HG03025 (cell line): ENCODE results near the gene CMTM7.
A peak's percentile ranks its signal among the peaks of the same experiment; 100 is the strongest.

Experiments used
- ATAC-seq: cut with Tn5 transposase; IDR thresholded peaks from one replicate; pipeline ENCODE4 v1.9.1; 2021; ENCODE audit warnings: mild to moderate bottlenecking, moderate library complexity; ENCODE audit not compliant: unreplicated experiment, low FRiP score

Gene CMTM7

DNA sequence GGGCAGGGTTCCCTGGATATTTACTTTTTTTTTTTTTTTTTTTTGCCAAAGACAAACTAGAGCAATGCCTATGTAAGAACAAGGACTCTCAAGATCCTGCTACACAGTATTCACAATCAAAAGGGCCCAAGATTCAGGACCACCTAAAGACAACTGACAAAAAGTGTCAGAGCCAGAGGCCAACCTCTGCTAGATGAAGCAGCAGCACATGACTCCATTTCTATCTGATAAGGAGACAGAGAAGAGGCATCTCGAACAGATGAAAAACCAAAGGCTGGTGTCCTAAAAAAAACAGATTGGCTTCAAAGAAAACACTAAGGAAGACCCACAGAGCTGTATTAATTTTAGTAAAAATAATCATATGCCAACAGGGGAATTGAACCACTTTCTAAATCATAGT is 91.0 kb downstream of the CMTM7 start:
- ATAC-seq = no peak

DNA sequence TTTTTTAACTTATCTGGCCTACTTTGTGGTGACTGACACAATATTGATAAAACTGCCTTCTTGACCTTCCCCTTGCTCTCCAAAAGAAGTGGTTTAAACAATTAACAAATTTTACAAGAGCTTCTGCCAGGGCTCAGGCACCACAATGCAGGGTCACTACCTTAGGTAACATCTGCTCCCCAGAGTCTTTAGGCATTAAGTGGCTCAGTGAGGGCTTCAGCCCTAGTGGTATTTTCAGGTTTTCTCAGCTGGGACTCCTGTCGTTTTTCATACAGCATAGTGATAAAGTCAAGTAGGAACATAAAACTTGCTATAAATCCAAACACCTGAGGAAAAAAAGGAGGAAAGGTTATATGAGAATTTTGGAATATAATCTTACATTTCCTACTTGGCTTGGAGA is 92.1 kb downstream of the CMTM7 start:
- no peak for ATAC-seq

DNA sequence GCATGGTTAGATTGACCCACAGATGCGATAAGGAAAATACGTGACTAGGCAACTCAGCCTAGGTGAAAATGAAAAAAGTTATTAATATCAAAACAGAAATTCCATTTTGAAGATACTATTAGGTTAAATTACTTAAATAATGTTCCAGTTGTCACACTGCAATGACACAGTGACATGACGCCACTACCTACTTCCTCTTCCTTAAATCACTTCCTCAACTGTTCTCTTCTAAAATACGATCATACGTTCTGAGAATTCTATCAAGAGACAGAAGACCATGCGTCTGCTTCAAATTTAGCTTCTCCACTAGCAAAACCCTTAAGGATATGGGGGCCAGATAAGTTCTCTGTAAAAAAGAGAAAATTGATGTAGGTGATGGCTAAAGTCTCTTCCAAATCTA is 92.8 kb downstream of the CMTM7 start:
- no peak for ATAC-seq

DNA sequence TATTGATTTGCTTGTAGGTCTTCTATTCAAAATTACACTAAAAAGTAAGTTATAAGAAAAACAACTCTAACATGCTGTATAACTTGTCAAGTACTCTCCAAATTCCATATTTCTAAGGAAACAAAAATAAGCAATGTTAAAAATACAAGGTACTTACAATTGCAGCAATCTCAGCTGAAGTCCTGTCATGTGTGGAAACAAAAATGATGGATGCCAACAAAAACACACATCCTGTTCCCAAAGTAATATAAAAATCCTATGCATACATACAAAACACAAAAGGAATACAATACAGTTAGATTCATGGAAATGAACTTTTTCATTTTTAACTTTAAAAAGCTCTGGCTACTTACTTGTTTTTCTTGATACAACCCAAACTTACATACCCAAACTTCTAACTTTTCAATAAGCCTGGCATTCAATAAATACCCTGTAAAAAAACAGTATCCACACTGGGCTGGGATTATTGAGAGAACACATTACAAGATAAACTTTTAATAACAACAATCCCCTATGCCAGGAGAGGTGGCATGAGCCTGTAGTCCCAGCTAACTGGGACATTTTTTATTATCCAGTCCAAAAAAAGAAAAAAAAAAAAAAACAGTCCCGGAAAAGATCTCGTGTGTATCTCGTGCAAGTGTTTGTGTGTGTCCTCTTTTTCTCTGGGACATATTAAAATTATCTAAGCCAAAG is 96.3 kb downstream of the CMTM7 start:
- no peak for ATAC-seq

DNA sequence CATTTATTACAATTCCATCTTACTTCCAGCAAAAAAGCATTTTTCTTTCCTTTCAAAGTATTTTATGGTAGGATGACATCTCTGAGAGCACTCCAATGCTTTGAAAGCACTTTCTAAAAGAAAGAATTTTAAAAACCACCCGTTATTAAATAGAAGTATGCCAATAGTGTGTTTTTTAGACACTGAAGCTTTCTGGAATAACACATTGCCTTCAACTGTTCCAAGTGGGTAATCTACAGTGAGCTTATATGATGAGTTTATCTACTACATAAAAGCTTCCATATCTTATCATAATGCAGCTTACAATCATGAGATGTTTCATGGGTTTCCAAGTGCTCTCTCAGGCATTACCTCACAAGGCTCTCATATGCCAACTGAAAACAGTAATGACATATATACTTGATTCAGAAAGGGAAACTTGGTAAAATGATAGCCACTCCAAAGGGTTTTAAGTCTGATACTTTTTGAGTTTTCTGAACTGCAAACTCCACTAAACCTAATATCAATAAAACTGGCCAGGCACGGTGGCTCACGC is 96.9 kb downstream of the CMTM7 start:
- no peak for ATAC-seq

DNA sequence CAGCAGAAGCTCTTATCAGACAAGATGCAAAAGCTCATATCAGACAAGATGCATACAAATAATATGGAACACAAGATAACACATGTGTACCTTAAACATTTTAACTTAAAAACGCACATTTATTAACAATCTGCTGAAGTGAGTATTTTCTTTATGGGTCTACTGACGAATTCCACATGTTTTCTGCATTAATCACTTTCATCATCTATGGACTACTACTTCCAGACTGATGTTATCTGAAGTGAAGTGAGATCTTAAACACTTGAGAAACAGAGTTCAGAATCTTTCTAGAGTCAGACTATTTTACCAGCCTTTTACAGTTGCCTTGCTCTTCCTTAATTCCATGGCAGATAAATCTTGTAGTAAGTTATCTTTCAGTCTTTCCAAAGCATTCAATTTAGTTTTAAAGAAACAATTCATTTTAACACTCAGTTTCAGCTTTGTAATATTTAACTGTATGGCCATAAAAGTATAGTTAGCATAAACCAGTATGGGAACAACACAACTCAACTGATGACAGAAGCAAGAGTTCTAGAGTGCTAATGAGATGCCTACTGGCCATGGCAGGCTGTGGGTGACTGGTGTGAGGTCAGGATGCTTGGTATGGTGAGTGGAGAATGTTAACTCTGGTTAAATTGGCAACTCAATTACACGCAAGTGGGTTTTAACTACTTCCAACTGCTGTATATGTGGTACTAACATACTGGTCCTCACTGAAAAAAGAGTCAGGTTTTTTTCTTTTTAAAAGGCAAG is 101.2 kb downstream of the CMTM7 start:
- no peak for ATAC-seq

DNA sequence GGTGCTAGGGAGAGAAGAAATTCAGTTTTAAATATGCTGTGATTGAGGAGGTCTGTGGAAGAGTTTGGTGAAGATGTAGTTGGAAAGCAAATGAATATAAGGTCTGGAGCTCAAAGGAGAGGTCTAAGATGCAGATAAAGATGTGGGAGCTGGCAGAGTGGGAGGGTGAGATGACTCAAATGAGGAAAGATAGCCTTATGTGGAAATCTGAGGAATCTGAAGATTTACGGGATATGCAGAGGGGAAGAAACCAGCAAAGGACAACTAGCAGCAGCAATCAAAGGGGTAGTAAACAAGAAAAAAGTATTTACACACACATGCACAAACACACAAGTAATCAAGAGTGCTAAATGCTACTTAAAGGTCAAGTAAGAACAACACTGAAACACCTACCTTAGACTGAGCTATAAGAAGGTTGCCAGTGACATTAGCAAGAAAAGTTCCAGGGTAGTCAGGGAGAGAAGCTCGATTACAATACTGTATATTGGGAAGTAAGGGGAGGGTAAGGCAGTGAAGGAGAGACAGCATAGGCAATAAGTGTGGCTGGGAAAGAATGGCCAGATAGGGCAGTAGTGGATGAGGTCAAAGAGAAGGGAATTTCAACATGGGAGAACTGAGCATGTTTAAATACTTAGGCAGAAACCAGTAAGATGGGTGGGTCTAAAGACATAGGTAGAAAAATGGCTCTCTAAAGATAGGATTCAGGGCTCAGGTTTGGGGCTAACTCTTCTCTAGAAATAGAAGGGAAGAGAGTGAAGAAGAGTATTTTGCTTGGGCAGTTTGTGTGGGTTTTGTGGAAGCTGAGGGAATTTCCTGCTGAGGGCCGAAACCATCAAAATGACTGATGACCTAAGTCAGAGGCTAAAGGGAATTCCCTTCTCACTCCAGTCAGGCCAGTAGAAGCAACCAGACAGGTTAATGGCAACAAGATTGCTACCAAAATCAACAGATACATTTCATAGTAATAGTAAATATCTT is 102.1 kb downstream of the CMTM7 start:
- no peak for ATAC-seq

DNA sequence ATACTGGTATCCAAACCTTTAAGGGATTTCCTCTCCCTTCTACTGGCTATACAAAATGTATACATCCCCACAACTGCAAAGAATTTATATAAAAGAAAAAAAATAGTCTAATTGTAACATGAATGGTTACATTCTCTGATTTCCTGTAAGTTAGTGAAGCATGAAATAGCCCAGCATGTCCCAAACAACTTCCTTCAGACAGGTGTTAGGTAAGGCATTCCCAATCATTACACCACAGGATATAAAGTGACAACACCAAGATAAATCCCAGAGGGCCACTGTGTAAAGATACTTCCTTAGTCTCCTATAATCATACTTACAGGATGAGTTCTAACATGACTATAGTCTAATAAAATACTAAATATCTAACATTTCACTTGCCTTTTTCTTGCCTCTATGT is 103.4 kb downstream of the CMTM7 start:
- ATAC-seq = no peak

DNA sequence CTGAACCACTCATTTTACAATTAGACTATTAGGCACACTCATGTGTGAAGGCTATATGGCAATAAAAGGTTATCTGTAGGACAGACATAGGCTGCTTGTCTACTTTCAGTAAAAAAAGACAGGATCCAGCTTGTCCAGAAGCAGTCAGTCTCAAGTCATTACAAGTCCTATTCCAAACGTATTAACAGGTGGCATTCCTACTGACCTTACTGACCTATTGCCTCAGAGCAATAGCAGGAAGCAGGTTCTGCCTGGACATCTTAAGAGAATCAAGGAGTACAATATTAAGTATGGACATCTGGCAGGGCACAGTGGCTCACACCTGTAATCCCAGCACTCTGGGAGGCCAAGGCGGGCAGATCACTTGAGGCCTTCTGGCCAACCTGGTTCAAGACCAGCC is 104.0 kb downstream of the CMTM7 start:
- no peak for ATAC-seq

DNA sequence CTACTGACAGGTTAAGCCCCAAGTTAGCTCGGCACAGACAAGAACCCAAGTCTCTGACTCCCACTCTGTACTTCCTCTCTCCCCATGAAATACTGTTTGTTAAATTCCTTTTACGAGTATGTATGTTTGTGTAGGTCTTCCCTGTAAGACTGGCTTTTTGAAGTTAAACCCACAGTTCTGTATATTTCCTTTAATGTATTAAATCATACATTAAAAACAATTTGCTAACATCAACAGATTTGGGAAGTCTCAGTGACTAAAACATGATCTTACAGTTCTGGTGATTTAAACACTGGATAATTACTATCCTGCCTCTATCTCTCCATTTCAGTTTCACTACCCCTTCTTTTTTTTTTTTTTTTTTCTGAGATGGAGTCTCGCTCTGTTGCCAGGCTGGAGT is 106.6 kb downstream of the CMTM7 start:
- ATAC-seq = no peak

DNA sequence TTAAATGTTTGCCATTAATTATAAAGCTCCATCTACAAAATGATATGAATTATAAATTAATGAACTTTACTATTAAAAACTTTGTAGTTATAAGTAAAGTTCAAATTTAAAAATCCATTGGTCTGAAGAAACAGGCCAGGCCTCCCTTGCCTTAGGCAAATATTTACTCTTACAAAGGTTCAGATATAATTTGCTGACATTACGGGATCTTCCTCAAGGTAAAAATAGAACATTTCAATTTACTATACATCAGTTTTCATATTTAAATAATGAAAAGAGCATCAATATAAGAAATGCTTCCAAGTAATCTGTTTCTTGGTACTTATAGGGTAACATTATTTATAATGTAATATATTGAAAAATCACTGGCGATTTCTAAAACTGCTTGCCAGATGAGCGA is 107.3 kb downstream of the CMTM7 start:
- ATAC-seq = no peak

DNA sequence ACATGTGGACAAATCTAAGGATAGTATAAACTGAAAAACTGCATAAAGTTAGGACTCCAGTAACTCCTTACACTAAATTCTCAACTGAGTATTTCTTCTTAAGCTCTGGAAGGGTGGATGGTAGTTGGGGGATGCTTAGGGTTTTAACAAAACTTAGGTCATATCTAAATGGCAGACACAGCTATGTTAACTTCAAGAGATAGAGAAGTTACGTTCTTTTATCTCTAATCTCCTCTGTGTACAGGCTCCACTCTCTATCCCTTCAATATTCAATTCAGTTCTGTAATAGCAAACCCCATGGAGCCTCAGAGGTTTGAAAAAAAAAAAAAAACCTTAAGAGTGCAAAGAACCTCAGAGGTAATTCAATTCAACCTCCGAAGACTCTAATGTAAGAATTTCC is 107.9 kb downstream of the CMTM7 start:
- ATAC-seq = no peak

DNA sequence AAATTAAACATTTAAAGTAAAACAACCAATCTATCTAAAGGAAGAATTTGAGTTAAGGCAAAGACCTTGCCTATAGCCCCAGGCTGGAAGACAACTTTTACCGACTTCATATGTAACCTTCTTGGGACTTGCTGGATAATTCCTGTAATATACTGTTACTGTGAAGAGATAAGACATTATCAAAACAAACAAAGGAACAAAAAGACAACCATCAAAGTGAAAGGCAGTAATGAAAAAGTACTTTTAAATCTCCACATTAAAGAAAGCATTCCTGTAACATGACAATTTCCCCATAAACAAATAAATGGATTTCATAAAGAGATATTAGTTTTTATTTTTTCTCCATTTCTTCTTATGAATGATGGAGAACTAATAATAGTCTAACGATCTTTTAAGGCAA is 108.6 kb downstream of the CMTM7 start:
- no peak for ATAC-seq

DNA sequence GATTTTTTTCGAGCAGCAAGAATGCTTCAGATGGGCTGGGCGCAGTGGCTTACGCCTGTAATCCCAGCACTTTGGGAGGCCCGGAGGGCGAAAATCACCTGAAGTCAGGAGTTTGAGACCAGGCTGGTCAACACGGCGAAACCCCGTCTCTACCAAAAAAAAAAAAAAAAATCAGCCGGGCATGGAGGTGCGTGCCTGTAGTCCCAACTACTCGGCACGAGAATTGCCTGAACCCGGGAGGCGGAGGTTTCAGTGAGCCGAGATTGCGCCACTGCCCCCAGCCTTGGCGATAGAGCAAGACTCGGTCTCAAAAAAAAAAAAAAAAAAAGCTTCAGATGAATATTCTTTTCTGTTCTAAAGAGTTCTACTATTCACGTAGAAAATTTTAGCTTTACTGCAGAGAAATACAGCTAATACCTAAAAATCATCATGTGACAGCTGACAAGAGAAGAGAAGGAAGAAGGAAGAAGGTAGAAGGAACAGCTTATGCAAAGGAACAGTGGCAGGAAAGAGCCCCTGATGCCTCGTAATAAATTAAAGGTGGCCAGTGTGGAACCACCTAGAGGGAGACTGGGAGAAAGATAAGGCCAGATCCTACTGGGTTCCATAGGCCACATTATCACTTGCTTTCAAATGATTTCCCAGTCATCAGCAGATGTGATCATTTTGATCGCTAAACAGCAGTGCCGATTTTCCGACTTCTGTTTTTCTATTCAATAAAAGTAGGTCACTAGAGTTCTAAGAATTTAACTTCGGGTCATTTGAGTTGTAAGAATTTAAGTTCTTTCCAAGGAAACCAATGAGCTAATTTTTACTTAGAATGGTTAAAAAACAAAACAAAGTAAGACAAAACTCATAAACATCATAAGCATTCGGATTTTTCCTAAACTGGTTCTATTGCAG is 109.5 kb downstream of the CMTM7 start:
- ATAC-seq = no peak

DNA sequence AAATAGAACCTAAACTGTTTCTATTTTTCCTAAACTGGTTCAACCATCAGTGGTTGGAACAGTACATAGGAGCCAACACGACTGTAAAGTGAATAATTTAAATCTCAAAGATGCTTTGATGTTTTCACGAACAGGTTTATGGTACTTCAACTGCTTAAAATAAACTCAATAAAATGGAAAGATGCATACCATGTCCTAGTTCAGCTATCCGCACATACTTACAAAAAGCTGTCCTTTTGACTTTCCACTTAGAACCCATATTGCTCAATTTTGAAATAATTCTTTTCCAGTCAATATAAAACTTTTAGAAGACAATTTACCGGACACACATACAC is 110.1 kb downstream of the CMTM7 start:
- no peak for ATAC-seq

DNA sequence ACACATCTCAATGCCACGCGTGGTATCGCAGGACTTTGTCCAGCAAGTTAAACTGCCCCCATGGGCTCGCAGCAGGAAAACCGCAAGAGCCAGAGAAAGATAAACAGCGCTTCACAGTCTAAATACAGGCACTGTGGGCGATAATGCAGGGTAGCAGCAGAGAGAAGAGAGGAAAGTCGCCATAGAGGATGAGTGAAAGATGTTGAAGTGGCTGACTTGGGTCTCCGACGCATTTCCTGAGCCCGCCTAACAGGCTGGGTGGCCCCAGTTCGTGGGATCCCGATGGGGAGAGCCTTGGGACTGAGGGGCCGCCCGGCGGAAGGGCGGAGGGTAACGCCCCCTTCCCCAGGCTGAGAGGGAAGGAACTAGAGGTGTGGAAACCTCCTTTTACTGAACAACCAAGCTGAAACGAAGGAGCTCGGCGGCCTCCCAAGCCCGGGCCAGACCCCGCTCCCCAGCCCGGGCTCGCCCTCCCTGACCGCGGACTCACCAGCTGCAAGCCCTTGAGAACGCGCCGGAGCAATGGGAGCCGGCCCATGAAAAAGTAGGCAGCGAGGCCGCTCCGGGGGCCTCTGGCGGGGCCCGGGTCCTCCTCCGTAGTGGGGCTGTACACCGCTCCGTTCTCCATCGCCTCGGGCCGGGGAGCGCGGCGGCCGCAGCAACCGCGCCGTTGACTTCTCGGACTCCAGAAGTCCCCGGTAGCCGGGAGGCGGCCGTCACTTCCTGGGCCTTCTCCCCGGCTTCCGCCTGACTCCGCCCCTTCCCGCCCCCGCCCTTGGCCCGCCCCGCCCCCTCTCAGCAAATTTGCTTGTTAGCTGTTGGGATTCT is 110.7 kb downstream of the CMTM7 start, which contains the start of gene CMTM6:
Gene CMTM6 (minus strand): TSS at position 735 of the 828 bp plus-strand sequence. CDS start 107 bp downstream, at position 628.
- peak; percentile 69 for ATAC-seq

DNA sequence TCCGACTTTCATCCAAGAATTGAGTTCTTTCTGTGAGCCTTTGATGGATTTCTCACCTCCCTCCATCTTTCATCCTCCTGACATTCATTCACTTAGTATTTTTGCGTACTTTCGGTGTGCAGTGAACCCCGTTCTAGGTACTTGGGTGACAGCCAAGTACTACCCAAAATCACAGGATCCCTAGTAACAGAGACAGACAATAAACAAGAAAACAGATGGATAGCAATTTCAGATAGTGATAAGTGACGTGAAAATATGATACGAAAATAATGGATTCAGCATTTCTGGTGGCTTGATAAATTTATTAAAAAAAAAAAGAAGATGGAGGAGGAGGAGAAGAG is 111.3 kb downstream of the CMTM7 start:
- ATAC-seq = peak; percentile 26
